ENCODE results near the gene PPP1R1B. TPM values are rescaled to one million over a fixed set of nuclear protein-coding genes. Genes with fewer than 3 reads are reported as not detected.

The PPP1R1B gene
- total RNA-seq, 1 donor from 2014 or later: 9.3 TPM

GRCh38 chr17:39660011-39660360 is 33.2 kb downstream of the PPP1R1B start:
- Histone ChIP-seq H3K27me3 (no peaks in the 10 kb centered on the region), H3K36me3 (peaks cover 0 to 42% of the 10 kb centered on the region in 2 donors), H3K4me3 (no peak overlapping the region), H3K27ac (peak overlapping the region; percentile 40), H3K9me3 (no peaks in the 10 kb centered on the region), H3K4me1 (peaks cover 45% of the 10 kb centered on the region)
- DNase-seq (ENCODE audit: extremely low spot score in 2 of 2): no peak
- intact Hi-C loops (cut with DNase I): no loop called here
- TF ChIP-seq POLR2A (IDR thresholded peaks at IDR 0.05) (no peak), POLR2AphosphoS5 (IDR thresholded peaks at IDR 0.05; ENCODE audit: insufficient read depth in 1 of 2, low read depth in 1 of 2) (no peak), CTCF (IDR thresholded peaks at IDR 0.05) (no peak)

- Histone ChIP-seq H3K9me3 (no peaks in the 10 kb centered on the region), H3K4me3 (no peak overlapping the region), H3K27ac (peak overlapping the region; percentile 40), H3K4me1 (peaks cover 48% of the 10 kb centered on the region), H3K27me3 (no peaks in the 10 kb centered on the region), H3K36me3 (peaks cover 0 to 42% of the 10 kb centered on the region in 2 donors)
- no peak for TF ChIP-seq POLR2A (IDR thresholded peaks at IDR 0.05)
- no peak for TF ChIP-seq CTCF (IDR thresholded peaks at IDR 0.05)
- TF ChIP-seq POLR2AphosphoS5 (IDR thresholded peaks at IDR 0.05; ENCODE audit: insufficient read depth in 1 of 2, low read depth in 1 of 2): no peak
- intact Hi-C loops (cut with DNase I): no loop called here
- DNase-seq (ENCODE audit: extremely low spot score in 2 of 2): no peak
Measured at GRCh38 chr17:39660397-39661385, 33.9 kb downstream of the PPP1R1B start.

- Histone ChIP-seq H3K4me1 (peaks cover 57% of the 10 kb centered on the region), H3K27me3 (no peaks in the 10 kb centered on the region), H3K9me3 (no peaks in the 10 kb centered on the region), H3K36me3 (peaks cover 0 to 32% of the 10 kb centered on the region in 2 donors), H3K27ac (peak overlapping the region; percentile 32), H3K4me3 (no peak overlapping the region)
- TF ChIP-seq POLR2AphosphoS5 (IDR thresholded peaks at IDR 0.05; ENCODE audit: insufficient read depth in 1 of 2, low read depth in 1 of 2) (no peak), CTCF (IDR thresholded peaks at IDR 0.05) (no peak)
- DNase-seq (ENCODE audit: extremely low spot score in 2 of 2): no peak
- intact Hi-C loops (cut with DNase I): no loop called here
Measured at GRCh38 chr17:39661744-39662541, 35.2 kb downstream of the PPP1R1B start.

- Histone ChIP-seq H3K9me3 (no peaks in the 10 kb centered on the region), H3K4me3 (no peak overlapping the region), H3K27me3 (no peaks in the 10 kb centered on the region), H3K27ac (peak overlapping the region; percentile 6), H3K36me3 (peaks cover 0 to 31% of the 10 kb centered on the region in 2 donors), H3K4me1 (peaks cover 65% of the 10 kb centered on the region)
- TF ChIP-seq POLR2A (IDR thresholded peaks at IDR 0.05) (no peak), CTCF (IDR thresholded peaks at IDR 0.05) (no peak), POLR2AphosphoS5 (IDR thresholded peaks at IDR 0.05; ENCODE audit: insufficient read depth in 1 of 2, low read depth in 1 of 2) (no peak)
- no peak for DNase-seq (ENCODE audit: extremely low spot score in 2 of 2)
- intact Hi-C loops (cut with DNase I): no loop called here
Measured at GRCh38 chr17:39662551-39663339, 36.0 kb downstream of the PPP1R1B start.

Data from vagina (tissue), 2 donors.